Measurements from ENCODE around the gene NRP2. TPM values are rescaled to one million over a fixed set of nuclear protein-coding genes. Genes with fewer than 3 reads are reported as not detected.
A peak's percentile ranks its signal among the peaks of the same experiment; 100 is the strongest.

NRP2 gene
- total RNA-seq, 1 donor from 2014 or later = 3.9 TPM

- DNase-seq (ENCODE audit: low read depth) = no peak
Observed at GRCh38 chr2:205802941-205803340, 120.6 kb downstream of the NRP2 start.

GRCh38 chr2:205803500-205803899 is 121.2 kb downstream of the NRP2 start:
- DNase-seq (ENCODE audit: low read depth) = no peak

GRCh38 chr2:205805136-205805535 is 122.8 kb downstream of the NRP2 start:
- DNase-seq (ENCODE audit: low read depth) = no peak

DNA sequence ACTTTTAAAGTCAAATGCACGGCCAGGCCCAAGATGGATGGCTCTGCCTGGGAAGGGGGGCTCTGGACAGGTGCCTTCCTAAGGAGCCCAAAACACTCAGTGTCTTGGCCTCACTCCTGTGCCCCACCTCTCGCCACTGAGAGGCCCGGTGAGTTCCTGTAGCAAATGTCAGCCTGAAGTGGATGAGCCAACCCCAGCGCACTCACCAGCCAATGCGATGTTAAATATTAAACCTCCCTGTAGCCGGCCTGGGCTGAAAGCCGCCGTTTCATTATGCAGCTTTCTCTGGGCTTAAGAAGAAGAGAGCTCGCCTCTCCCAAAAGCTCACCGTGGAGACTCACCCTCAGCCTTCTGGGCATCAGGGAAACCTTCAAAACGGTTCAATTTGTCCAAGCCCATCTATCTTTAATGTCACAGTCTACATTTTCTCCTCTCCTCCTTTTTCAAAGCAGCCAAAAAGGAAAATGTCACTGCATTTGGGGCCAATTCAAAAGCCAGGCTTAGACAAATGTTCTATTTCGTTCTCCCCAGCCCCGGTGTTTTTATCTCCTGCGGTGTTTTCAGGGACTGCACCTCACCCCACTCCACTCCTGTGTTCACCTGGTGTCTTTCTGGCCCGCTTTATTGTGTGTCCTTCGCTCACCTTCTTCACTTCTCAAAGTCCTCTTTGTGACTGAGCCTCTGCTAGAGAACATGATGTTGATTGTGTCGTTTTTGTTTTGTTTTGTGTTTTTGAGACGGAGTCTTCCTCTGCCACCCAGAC is 124.0 kb downstream of the NRP2 start:
- no peak for DNase-seq (ENCODE audit: low read depth)

DNA sequence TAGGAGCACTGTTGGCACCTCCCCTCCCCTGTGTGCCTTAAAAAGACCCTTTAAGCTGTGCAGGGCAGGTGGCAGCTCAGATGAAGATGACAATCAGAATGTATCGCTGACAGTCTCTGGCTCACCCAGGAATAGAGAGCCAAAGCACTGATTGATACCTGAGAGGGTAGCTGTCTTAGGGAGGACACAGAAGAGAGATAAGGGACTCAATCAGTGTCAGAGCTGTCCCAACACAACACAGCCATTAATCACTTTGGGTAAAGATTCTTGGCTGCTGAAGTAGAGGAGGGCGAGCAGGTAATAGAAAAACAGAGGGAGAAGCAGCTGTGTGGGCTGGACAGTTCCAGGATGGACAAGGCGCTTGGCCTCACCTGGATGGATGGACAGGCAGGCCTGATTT is 124.9 kb downstream of the NRP2 start:
- DNase-seq (ENCODE audit: low read depth) = no peak

DNA sequence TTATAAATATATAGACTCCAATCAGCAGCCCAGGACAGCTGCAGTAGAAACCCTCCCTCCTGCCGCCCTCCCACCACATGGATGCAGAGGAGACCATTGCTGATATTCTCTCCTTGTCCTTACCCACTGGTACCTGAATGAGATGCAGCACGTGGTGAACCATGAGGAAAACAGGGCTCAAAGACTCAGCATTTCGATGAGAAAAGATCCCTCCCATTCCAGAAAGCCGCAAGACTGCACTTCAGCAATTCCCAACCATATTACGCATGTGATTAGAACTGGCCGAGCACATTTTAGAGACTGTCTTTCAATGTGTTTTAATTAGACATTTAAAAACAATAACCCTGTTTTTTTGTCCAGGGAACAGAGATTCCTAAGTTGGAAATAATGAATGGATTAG is 125.5 kb downstream of the NRP2 start:
- no peak for DNase-seq (ENCODE audit: low read depth)

DNA sequence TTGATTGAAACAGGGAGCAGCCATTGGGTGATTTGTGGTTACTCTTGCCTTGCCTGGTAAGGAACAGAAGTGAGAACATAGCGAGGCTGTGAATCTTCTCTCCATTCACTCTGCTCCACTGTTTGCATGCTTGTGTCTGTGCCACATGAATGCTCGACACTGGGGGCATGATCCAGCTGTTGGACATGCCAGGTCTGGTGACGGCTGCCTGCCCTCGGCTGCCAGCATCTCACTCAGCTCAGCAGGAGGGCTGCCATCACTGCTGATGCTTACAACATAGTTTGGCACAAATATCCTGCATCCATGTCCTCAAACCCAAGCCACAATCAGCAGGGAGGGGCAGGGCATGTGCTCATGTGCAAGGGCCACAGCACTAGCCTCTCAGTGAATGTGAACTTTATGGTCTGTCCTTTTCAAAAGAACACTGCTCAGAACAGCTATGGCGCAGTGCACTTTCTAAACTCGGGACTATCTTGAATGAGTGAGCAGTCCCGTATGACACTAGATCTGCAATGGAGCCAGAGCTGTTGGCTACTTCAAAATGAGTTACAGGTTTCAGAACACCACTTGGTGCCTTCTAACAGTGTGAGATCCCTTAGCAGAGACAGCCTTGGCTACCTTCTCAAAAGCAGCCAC is 126.3 kb downstream of the NRP2 start:
- DNase-seq (ENCODE audit: low read depth) = peak; percentile 42

DNA sequence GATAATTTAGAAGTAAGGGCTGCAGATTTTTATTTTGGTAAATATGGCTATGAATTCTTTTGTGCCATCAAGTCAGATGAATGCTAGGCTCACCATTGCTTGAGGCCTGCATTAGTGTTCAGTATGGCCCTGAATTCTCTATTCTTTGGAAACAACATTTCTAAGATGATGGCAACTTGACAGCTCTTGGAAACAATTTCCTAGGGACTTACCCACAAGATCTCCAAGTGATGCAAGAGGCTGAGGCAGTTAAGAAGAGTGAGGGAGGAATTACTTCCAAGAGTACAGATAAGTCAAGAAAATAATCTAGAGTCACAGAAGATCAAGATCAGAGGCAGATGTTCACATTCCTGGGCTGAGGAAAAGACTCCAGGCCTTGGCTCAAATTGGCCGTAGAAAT is 129.1 kb downstream of the NRP2 start:
- no peak for DNase-seq (ENCODE audit: low read depth)

- DNase-seq (ENCODE audit: low read depth) = no peak
Observed at GRCh38 chr2:205814039-205814364, 131.7 kb downstream of the NRP2 start.

DNA sequence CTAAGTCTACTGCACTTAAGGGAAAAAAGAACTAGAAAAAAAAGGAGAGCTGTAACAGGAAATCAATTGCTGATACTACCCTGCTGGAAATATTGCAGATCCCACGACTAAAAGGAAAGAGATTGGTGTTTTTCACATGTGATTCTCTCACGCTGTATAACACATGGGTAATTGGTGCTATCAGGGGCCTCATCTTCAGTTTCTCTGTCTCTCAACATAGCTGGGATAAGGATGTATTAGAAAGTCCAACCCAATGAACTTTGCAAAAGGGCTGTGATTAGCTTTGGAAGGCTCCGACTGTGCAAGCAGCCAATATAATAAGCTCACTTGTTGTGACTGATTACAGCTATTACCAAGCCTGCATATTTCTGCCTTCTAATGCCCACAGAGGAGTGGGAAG is 133.4 kb downstream of the NRP2 start:
- no peak for DNase-seq (ENCODE audit: low read depth)

DNA sequence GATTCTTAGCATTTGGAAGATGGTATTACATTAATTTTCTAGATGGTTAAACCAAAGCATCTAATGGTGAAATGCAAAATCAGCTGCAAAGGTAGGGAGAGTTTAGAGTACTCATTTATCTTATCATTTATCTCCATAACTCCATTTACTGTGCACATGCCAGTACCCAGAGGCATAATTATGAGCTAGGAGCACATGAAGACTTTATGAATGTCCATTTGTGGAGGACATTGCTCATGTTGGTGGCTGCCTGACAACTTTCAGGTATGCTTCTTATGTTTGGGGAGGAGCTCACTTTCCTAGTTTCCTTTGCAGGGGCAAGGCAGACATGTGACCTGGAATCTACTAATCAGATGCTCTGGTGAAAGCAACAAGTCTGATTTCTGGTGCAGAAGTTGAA is 134.0 kb downstream of the NRP2 start:
- DNase-seq (ENCODE audit: low read depth) = no peak

DNA sequence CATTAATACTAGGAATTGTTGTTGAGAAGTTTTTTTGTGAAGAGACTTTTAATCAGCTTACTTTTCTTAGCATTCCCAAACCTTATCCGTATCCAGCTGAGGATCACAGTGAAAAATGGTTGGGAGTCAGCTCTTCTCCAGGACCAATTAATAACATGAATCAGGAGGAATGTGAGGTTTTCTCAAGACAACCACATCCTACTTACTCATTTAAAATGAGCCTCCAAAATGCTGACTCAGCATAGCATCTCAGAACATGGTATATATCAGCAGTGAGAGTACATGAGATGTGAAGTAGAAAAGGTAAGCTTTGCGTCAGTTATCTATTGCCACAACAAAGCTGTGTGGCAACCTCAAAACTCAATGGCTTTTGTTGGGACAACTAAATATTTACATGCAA is 140.3 kb downstream of the NRP2 start:
- no peak for DNase-seq (ENCODE audit: low read depth)

- no peak for DNase-seq (ENCODE audit: low read depth)
Observed at GRCh38 chr2:205827809-205828365, 145.6 kb downstream of the NRP2 start.

DNA sequence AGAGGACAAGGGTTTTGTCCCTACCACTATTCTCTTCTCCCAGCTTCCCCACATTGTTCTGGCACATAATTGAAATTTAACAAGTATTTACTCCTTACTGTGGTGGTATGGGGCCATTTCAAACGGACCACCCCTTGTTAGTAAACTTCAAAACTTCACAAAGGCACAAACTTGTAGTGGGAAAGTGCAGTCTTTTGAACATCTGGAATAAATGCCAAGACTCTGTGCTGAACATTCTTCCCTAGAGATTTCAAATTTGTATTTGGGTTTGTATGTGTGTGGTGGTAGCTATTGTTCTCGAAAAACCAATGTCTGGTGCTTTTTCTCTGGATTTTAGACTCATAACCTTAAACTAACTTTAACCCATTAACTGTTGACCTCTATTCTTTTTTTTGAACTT is 151.6 kb downstream of the NRP2 start:
- DNase-seq (ENCODE audit: low read depth) = no peak

GRCh38 chr2:205834796-205835195 is 152.5 kb downstream of the NRP2 start:
- DNase-seq (ENCODE audit: low read depth) = peak; percentile 39

GRCh38 chr2:205835251-205835791 is 153.0 kb downstream of the NRP2 start:
- no peak for DNase-seq (ENCODE audit: low read depth)

DNA sequence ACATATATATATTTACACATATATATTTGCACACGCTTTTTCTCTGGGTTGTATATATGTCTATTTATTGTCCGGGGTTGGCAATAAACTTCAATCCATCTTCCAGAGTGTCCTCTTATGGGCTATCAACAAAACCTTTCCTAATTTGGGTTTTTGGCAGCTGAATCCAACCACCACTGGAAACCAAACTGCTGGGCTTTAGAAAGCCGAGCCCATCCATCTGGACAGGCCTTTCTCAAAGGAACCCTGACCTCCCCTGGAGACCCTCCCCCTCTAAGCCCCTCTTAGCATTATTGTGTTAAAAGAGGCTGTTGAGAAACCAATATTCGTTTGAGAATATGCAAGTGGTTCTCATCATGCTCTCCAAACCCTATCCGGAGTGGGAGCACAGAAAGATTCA is 153.6 kb downstream of the NRP2 start:
- no peak for DNase-seq (ENCODE audit: low read depth)

DNA sequence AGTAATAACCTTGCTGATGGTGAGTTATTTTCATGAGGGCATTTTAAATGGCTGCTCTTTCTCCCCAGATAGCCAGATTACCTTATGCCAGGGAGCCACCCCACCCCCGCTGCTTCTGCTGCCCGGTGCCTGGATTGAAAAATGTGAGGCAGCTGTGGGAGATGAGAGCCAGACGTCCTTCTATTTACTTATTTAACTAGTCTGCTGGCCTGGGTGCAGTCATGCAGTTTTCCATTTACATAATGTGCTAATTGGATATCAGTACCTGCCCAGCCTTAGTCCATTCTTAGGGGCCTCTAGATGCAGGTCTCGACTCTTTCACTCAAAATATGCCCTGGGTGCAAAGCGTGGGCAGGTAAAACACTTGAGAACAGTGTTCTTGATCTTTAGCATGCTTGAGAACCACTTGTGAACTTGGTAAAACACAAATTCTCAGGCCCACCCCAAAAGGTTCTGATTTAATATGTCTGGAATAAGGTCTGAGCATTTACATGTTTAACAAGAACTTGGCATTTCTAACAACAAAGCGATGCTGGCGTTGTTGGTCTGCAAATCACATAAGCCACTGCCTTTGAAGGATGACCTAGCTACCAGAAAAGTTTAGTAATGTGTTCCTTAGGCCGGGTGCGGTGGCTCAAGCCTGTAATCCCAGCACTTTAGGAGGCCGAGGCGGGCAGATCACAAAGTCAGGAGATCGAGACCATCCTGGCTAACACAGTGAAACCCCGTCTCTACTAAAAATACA is 154.3 kb downstream of the NRP2 start:
- no peak for DNase-seq (ENCODE audit: low read depth)

DNA sequence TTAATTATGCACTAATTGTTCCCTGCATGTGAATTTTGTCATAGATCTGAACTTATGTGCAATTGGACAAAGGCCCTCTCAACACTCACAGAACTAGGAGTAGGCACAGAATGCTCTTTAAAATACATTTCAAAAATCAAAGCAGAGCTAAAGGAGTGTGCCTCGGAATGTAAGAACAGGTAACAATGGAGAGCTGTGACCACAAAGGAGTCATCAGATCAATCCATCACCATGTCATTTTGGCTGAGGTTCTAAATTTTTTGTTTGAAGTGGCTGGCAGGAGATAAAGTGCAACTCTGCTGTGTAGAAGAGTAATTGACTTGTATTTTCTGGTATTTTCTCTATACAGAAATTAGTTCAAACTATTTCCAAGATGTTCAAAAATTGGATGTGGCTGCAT is 155.4 kb downstream of the NRP2 start:
- no peak for DNase-seq (ENCODE audit: low read depth)

DNA sequence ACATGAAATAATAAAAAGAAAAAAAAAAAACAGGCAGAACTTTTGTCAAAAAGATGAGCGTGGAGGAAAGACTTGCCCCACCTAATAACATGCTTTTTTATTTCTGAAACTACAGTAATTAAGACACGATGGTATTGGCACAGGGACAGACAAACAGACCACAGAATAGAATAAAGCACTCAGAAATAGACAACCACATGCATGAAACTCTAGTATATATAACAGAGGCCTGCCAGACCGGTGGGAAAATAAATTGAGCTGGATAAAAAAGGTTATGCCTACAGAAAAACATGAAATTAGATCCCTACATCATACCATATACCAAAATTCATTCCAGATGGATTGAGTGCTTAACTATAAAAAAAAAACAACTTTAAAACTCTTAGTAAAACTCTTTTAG is 163.1 kb downstream of the NRP2 start:
- DNase-seq (ENCODE audit: low read depth) = no peak
